ENCODE measurements around the gene EEF1AKMT1. TPM values are rescaled to one million over a fixed set of nuclear protein-coding genes. Genes with fewer than 3 reads are reported as not detected.

Gene EEF1AKMT1
- total RNA-seq, 4 donors from 2014 or later, result 5.0 to 28.5 (median 21.7) TPM

GRCh38 chr13:20801707-20802106 is 27.9 kb upstream of the EEF1AKMT1 start:
- Histone ChIP-seq H3K9me3 (no peaks in the 10 kb centered on the region), H3K4me1 (no peaks in the 10 kb centered on the region), H3K4me3 (no peak overlapping the region), H3K36me3 (no peaks in the 10 kb centered on the region), H3K27ac (no peak overlapping the region), H3K27me3 (no peaks in the 10 kb centered on the region)
- intact Hi-C loops (cut with DNase I; ENCODE audit: low total_unique reads), result no loop called here
- DNase-seq, result no peak
- TF ChIP-seq CTCF (IDR thresholded peaks at IDR 0.05), result no peak
- no peak for TF ChIP-seq POLR2A (IDR thresholded peaks at IDR 0.05)

DNA sequence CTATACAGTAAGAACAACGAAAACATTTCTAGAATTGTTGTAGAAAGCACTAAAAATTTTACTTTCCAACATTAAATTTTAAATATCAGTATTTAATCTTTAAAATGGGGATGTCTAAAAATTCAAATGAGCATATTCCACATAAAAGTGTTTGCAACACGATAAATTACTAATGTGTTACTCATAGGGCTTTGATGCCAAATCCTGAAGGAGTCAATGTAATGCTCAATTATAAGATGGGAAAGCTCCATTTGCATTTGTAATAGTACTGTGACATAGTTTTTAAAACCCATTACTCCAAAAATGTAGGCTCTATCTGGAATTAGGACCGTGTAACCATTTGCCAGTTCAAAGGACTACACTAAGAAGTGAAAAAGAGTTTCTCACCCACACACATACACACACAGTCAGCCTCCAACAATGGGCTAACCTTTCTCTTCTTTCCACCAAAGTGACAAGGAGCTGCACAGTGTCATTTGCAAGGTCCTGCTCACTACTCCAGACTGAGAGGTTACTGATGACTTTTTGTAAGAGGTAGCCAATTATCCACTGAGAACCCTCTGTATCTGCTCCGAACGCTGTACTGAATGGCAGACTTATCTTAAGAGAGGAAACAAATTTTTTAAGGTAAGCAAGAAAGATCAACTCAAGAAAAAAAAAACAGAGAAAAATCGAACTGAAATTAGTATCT is 26.1 kb upstream of the EEF1AKMT1 start:
- H3K4me1 ChIP-seq, result no peaks in the 10 kb centered on the region
- no peaks in the 10 kb centered on the region for H3K36me3 ChIP-seq
- no peaks in the 10 kb centered on the region for H3K9me3 ChIP-seq
- H3K27ac ChIP-seq, result no peak overlapping the region
- H3K4me3 ChIP-seq, result no peak overlapping the region
- H3K27me3 ChIP-seq, result no peaks in the 10 kb centered on the region
- no peak for DNase-seq
- TF ChIP-seq POLR2A (IDR thresholded peaks at IDR 0.05), result no peak
- TF ChIP-seq CTCF (IDR thresholded peaks at IDR 0.05), result no peak
- intact Hi-C loops (cut with DNase I; ENCODE audit: low total_unique reads), result no loop called here

GRCh38 chr13:20798027-20798426 is 24.3 kb upstream of the EEF1AKMT1 start:
- Histone ChIP-seq H3K27me3 (no peaks in the 10 kb centered on the region), H3K36me3 (no peaks in the 10 kb centered on the region), H3K9me3 (no peaks in the 10 kb centered on the region), H3K4me3 (no peak overlapping the region), H3K27ac (peak overlapping the region in 1 of 2 donors; percentile 76), H3K4me1 (no peaks in the 10 kb centered on the region)
- no peak for DNase-seq
- no peak for TF ChIP-seq CTCF (IDR thresholded peaks at IDR 0.05)
- TF ChIP-seq POLR2A (IDR thresholded peaks at IDR 0.05), result no peak
- intact Hi-C loops (cut with DNase I; ENCODE audit: low total_unique reads), result no loop called here

- Histone ChIP-seq H3K36me3 (no peaks in the 10 kb centered on the region), H3K27me3 (no peaks in the 10 kb centered on the region), H3K4me3 (no peak overlapping the region), H3K9me3 (no peaks in the 10 kb centered on the region), H3K4me1 (no peaks in the 10 kb centered on the region), H3K27ac (peak overlapping the region in 1 of 2 donors; percentile 76)
- no peak for TF ChIP-seq POLR2A (IDR thresholded peaks at IDR 0.05)
- no peak for TF ChIP-seq CTCF (IDR thresholded peaks at IDR 0.05)
- DNase-seq, result no peak
- intact Hi-C loops (cut with DNase I; ENCODE audit: low total_unique reads), result no loop called here
These were observed 23.2 kb upstream of the EEF1AKMT1 start for GRCh38 chr13:20796791-20797508.

DNA sequence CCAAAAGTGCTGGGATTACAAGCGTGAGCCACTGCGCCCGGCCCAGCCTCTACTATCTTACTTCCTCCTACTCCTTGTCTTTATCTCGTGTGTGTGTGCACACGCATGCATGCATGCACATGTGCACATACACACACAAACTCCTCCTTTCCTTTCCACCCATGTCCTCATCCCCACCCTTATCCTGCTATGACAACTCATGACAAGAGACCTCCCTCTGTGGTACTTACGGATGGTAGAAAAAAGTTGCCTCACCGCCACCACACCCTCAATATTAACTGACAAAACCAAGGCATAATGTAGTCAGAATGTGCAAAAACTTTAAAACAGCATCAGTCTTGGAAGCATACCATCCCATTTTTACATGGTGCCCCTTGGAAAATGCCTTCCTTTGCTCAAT is 15.9 kb upstream of the EEF1AKMT1 start:
- Histone ChIP-seq H3K4me3 (no peak overlapping the region), H3K27me3 (no peaks in the 10 kb centered on the region), H3K27ac (no peak overlapping the region), H3K36me3 (no peaks in the 10 kb centered on the region), H3K4me1 (no peaks in the 10 kb centered on the region), H3K9me3 (no peaks in the 10 kb centered on the region)
- no peak for DNase-seq
- intact Hi-C loops (cut with DNase I; ENCODE audit: low total_unique reads), result no loop called here
- TF ChIP-seq POLR2A (IDR thresholded peaks at IDR 0.05) (no peak), CTCF (IDR thresholded peaks at IDR 0.05) (no peak)

All from uterus (tissue), 4 donors.